ENCODE data around the gene CNOT1.

GRCh38 chr16:58507195-58507962 lies 122.2 kb downstream of the CNOT1 start:
- TF ChIP-seq CTCF (IDR thresholded peaks at IDR 0.05 in 4 of 5, conservative IDR thresholded peaks at IDR 0.05 in 1 of 5) (no peak), POLR2A (IDR thresholded peaks at IDR 0.05) (no peak)
